Measurements from ENCODE around the gene LRRC18.

DNA sequence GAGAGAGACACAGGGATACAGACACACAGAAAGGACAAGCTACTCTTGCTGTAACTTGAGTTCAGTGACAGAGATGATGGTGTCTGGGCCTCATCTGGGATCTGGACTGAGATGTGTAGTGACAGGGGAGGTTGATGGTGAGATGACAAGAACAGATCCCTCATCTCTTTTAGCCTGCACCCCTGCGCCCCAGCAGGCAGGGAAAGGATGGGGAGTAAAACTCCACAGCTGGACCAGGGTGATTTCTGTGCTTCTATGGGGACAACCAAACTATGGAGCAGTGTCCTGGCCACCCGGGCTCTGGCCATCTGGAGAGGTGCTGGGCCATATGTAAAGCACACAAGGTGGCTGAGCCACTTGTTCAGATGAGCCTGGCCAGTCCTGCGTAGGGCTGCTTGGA is 4.5 kb upstream of the LRRC18 start:
- TF ChIP-seq EZH2 (IDR thresholded peaks at IDR 0.05) (no peak), POLR2AphosphoS5 (IDR thresholded peaks at IDR 0.05; ENCODE audit: borderline replicate concordance, low read depth, low read length) (no peak), FOXP2 (optimal IDR thresholded peaks at IDR 0.05; ENCODE audit: control extremely low read depth, extremely low read length, insufficient read depth) (no peak)

Measured in SK-N-MC (cell line).